ENCODE measurements around the gene STAT3.
A peak's percentile ranks its signal among the peaks of the same experiment; 100 is the strongest.

The STAT3 gene

DNA sequence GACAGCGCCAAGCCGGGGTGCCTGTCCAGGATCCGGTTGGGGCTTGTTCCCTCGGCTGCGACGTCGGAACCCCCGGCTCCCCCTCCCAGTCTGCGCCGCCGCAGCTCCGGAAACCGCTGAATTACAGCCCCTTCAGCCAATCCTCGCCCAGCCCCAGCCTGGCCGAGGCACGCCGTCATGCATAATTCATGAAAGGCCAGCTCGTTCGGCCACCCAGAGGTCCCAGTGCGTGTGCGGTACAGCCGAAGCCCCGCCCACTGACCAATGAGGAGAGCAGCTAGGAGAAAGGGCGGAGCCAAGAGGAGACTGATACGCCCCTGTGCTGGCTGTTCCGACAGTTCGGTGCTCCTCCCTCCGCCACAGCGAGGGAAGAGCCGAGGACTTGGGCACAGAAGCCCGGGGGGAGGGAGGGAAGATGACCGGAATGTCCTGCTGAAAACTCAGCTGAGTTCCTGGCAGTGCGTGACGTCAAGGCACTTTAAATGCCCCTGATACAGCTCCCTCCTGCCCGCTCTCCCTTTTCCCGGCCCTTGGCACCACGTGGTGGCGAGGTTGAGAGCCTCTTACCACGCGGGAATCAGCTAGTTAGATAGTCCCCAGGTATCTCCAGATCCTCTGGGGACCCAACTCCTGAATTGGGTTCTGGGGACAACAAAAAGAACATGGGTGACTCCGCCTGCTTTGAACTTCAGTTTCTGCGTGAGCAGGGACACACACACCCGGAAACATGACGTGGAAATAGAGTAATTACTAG lies at the start of gene STAT3:
TSS of gene STAT3 (minus strand) at position 62 of the 754 bp plus-strand sequence. CDS start 39,926 bp downstream, outside the sequence.
- DNase-seq (ENCODE audit: low spot score), result peak; percentile 100
- Histone ChIP-seq H3K27ac (peak within 1 kb of the TSS; percentile 99 to 100), H3K4me3 (peak within 1 kb of the TSS; percentile 99)
- TF ChIP-seq, protein P1, sequence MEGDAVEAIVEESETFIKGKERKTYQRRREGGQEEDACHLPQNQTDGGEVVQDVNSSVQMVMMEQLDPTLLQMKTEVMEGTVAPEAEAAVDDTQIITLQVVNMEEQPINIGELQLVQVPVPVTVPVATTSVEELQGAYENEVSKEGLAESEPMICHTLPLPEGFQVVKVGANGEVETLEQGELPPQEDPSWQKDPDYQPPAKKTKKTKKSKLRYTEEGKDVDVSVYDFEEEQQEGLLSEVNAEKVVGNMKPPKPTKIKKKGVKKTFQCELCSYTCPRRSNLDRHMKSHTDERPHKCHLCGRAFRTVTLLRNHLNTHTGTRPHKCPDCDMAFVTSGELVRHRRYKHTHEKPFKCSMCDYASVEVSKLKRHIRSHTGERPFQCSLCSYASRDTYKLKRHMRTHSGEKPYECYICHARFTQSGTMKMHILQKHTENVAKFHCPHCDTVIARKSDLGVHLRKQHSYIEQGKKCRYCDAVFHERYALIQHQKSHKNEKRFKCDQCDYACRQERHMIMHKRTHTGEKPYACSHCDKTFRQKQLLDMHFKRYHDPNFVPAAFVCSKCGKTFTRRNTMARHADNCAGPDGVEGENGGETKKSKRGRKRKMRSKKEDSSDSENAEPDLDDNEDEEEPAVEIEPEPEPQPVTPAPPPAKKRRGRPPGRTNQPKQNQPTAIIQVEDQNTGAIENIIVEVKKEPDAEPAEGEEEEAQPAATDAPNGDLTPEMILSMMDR (IDR thresholded peaks at IDR 0.05), result no peak

DNA sequence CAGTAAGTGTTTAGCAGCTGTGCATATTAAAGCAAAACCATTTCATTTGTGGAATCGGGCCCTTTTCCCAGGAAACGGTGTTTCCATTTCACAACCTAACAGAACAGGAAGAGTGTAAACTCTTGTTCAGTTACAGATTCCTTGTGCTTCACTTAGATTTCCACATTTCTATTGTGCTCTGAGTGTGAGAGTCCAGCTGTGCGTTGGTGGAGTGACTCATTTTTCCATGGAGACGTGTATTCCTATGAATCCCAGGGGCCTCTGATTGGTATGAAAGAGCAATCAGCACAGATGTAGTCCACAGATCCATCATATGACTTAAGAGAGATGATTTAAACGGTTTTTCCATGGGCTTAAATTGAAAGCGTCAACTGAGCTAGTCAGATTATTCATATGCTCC lies 48.1 kb upstream of the STAT3 start:
- Histone ChIP-seq H3K4me3 (no peak overlapping the region), H3K27ac (peak overlapping the region; percentile 66 to 85)
- no peak for DNase-seq (ENCODE audit: low spot score)
- TF ChIP-seq, protein P1 (IDR thresholded peaks at IDR 0.05), result no peak

DNA sequence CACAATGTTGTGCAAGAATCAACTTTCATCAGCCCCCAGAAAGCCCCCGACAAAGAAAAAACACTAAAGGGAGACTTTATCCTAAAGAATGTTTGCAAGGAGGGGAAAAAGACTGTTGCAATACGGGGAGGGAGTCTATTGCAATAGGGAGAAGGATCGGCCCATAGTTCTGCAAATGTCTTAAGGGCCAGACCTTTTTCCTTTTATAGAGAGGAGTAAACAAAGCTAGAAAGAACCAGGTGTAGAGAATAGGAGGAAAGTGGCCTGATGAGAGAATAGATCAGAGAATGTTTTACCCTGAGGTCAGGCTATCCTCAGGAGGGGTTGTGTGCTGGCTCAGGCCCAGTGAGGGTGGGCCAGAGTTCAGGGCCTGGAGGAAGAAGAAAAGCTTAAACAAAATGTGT lies 43.5 kb upstream of the STAT3 start:
- no peak overlapping the region for H3K4me3 ChIP-seq
- TF ChIP-seq, protein P1 (IDR thresholded peaks at IDR 0.05), result no peak
- no peak overlapping the region for H3K27ac ChIP-seq

DNA sequence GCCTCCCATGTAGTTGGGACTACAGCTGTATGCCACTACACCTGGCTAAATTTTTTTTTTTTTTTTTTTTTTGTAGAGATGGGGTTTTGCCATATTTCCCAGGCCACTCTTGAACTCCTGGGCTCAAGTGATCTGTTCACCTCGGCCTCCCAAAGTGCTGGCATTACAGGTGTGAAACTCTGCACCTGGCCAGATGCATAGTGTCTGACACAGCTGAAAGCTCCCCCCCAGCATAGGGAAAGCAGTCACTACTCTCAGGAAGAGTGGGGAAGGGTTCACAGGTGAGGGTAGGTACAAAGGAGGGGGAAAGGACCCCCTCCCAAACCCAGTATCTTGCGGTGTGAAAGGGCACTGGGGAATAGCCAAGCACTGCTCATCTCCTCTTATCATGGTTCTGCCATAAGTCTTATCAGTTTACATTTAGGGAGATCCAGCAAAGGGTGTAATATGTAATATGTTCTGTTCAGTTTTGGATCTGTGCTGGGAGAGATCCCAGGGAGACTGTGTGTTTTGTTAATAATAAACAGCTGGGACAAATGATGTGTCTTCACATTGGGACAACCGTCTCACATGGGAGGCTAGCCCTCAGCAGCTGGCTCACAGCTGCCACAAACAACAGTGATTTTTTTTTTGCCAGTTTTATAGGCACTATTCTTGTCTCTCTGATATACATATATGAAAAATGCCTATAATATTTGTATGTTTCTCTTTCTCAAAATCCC lies 41.6 kb upstream of the STAT3 start:
- Histone ChIP-seq H3K4me3 (no peak overlapping the region), H3K27ac (no peak overlapping the region)
- TF ChIP-seq, protein P1 (IDR thresholded peaks at IDR 0.05), result no peak
- no peak for DNase-seq (ENCODE audit: low spot score)

More for the DNA sequence above, 43.5 kb upstream of the STAT3 start:
- no peak for DNase-seq (ENCODE audit: low spot score)

DNA sequence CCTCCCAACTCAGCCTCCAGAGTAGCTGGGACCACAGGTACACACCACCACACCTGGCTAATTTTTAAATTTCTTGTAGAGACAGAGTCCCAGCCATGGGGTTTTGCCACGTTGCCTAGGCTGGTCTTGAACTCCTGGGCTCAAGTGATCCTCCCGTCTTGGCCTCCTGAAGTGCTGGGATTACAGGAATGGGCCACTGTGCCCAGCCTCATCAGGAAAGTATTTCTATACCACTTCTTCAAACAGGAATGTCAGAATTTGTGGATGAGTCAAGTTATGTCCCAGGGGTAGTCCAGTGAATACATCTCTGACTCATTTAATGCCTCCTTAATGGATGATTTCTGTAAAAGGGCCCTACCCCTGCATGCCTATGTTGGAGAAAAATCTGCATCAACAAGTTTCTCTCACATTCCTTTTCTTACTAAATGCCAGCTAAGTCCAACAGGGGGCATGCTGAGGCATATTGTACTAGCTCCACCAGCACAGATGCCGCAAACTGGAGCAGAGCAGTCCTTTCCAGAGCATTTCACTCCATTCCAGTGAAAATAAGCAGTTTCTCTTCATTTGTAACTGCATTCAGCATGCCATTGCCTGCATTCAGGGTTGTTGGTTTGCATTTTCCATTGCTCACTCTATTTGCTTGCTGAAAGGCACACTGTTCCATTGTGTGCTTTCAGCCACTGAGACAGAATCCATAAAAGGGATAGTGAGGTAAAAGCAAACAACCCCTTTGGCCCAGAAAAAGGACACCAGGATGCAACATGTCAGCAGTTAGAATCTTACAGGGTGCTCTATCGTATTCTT lies 40.1 kb upstream of the STAT3 start:
- H3K4me3 ChIP-seq, result no peak overlapping the region
- no peak for DNase-seq (ENCODE audit: low spot score)
- TF ChIP-seq, protein P1 (IDR thresholded peaks at IDR 0.05), result peak; percentile 63
- peak overlapping the region; percentile 32 to 78 for H3K27ac ChIP-seq

DNA sequence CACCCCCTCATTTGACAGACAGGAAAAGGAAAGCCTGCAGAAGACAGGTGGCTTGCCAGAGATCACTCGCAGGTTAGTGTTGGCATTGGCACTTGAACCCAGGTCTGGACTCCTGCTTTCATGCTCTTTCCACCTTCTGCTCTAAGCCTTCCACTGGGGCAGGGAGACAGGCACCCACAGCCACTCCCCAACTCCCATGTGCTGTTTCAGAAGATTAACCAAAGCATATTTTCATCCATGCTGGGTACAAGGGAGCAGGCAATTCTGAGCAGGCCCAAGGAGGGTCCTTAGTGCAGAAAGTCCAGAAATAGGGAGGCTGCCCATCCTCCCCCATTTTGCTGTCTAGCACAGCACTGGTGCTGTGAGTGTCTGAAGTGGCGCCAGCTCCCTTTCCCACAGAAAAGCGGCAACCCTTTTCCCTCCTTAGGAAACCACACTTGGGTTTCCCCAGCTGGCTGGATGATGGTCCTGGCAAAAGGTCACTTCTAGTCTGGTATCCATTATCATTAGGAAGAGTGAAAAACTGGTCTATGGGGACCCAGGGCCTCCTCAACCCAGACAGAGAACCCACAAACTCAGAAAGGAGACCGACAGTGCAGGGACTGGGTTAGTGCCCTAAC lies 36.9 kb upstream of the STAT3 start:
- Histone ChIP-seq H3K4me3 (no peak overlapping the region), H3K27ac (peak overlapping the region; percentile 37 to 66)
- TF ChIP-seq, protein P1 (IDR thresholded peaks at IDR 0.05), result no peak
- DNase-seq (ENCODE audit: low spot score), result no peak

All from coronary artery (tissue), 2 donors.